Fibroblast of lung (primary cell): ENCODE results near the gene C12orf43.

Experiments
- CTCF ChIP-seq, 2 donors: IDR thresholded peaks in 1 of 2; conservative IDR thresholded peaks in 1 of 2; 1 replicate in 1 of 2; 2 replicates in 1 of 2; pipeline ENCODE4 v1.5.1; 2011 to 2012; ENCODE audit warnings: low read length in 2 of 2, control low read depth in 1 of 2, inconsistent platforms in 1 of 2, low read depth in 1 of 2, mild to moderate bottlenecking in 1 of 2
- EZH2 ChIP-seq: IDR thresholded peaks from 2 replicates; pipeline ENCODE4 v1.5.1; 2012; ENCODE audit warnings: low read length, control low read depth, mild to moderate bottlenecking; ENCODE audit errors: missing control alignments

DNA sequence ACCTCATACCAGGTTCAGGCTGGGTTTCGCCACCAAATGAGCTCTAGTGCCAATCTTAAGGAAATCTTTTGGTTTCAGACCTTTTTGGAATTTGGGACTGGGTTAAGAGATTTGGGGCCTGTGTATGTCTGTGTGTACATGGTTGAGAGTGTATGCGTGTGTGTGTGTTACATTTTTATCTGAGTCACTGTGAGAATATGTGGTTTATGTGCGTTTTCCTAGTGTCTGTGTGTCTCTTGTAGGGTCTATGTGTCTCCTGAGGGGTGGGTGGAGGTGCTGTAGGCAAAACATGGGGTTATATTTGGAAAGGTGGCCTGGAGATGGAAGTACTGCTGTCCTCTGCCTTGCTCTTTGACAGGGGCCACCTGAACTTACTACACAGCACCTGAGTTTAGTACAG lies 17.9 kb downstream of the C12orf43 start:
- TF ChIP-seq CTCF (conservative IDR thresholded peaks at IDR 0.05 in 1 of 2, IDR thresholded peaks at IDR 0.05 in 1 of 2; ENCODE audit: low read depth in 1 of 2, low read length in 2 of 2) = no peak
- no peak for TF ChIP-seq EZH2
